HG02623 (cell line): Measurements from ENCODE around the gene NACC2.
"Not testable (repeated sequence)": the region's sequence is repeated elsewhere in the genome, so short reads cannot be mapped to it uniquely, and the experiment has no call there.

Experiments used
- ATAC-seq: cut with Tn5 transposase; IDR thresholded peaks from one replicate; pipeline ENCODE4 v1.9.1; 2021; ENCODE audit warnings: moderate library complexity; ENCODE audit not compliant: unreplicated experiment

Gene NACC2

DNA sequence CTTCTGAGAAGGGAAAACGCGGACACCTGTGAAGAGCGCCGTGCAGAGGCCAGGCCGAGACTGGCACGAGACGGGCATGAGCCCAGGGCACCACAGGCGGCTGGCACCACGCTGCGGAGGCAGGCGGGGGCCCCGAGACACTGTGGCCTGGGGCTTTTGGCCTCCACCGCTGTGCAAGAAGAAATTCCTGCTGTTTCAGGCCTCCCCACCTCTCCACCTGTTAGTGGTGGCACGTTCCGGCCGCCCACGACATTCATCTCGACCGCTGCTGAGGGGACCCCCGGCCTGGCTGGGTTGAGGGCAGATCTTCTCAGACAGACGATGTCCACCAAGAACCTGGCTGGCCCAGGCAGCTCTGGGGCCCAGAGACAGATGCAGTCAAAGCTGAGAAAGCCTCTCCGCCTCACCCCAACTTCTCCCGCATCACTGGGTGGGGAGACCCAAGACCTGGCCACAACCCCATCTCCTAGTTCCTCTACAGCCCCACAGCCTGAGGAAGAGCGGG, 11.5 kb downstream of the NACC2 start:
- ATAC-seq, result no peak

DNA sequence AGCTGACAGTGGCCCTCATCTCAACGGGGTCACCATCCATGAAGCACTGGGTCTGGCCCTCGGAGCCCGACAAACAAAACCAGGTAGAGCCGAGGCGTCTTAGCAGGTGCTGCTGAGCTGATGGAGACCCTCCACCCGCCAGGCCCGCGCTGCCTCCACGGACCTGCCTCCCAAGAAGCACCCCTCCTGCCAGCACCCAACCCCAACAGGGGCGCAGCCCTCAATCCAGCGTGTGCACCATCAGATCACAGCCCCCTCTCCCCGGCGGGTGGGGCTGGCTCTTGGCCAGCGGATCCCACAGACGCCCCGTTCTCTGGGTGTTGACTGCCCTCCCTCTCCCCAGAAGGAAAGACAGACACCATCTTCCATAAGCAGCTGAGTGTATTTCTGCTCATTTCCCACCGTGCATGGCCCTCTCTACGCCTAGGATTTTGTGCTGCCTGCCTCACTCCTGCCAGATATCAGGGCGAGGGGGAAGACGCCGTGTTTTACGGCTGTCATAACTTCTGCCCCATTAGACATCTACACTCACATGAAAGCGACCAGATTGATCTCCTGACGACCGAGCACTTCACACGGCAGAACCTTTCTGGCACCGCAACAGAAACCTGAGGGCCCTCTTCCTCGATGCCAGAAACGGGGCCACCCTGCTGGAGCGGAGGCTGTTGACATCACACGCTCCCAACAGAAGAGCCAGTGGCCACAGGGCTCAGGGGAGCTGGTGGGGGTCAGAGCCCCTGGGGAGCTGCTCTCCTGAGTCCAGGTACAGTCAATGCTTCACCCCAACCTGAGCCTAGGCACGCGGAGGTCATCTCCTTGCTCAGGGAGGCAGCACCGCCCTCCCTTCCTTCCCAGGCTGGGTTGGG, 12.4 kb downstream of the NACC2 start:
- ATAC-seq, result no peak

DNA sequence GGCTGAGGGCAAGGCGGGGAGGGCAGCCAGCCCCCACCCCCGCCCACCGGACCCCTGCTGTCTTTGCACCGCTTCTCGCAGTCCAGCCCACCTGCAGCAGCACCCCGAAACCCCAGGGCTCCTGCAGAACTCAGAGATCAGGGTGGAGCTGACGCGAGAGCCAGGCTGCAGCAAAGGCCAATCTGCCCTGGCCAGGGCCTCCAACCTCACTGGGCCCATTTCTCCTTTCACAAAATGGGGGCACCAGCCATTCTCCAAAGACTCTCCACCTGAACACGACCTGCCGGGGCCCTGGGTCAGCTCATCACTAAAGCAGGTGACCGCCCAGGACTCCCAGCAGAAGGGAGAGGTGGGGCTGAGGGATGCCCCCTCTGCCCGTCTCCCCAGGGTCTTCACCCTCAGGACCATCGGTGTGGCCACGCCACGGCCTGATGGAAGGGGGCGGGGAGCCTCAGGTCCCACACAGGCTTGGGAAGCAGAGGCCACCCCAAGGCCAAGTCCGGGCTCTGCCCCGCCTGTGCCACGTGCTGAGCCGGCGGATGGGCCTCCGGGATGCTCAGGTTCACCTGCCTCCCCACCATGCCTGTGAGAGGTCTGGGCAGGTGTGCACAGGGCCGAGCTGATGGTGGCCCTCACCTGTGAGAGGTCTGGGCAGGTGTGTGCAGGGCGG, 13.1 kb downstream of the NACC2 start:
- no peak for ATAC-seq

DNA sequence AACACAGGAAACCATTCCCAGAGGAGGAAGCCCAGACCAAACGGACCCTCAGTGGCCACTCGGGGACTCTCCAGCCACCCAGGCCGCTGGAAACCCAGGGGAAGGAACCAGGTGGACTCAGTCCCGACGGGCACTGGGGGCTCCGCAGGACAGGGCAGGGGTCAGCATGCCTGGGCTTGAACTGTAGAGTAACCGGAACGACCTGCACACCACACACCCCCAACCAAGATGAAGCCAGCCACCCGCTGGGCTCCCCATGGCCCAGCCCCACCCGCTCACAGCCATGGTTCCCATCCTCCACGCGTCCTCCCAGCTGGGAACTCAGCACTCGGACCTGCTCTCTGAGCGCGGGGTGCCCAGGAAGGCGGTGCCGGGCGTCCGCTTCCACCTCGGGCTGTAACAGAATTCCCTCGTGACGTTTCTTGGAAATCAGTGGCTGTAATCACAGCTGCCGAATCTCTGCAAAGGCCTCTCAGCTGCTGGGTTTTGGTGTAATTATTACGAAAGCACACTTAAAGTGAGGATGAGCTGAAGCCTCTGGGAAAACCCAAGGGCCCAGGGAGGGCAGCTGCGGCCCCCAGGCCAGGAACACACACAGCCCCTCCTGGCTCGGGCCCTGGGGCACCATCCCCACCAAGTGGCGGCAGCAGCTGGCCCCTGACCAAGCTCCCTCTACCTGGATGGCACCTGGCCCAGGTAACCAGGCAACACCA, 13.8 kb downstream of the NACC2 start:
- ATAC-seq, result no peak

DNA sequence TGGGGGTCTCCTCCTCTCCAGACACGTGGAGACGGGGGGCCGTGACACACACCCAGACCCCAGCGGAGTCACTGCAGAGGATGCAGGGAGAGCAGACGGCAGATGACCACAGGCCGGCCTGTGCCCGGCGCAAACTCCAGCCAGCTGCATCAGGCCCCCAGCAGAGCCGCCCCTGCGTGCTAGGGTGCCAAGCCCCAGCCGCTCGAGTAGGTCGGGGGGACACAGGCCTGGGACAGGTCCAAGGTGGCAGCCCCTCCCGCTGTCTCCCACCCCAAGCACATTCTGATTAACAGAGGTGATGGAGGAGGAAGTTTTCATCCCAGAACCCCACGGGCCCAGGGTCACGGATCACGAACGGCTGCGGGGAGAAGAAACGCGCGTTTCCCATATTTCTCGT, 14.4 kb downstream of the NACC2 start:
- ATAC-seq, result no peak

DNA sequence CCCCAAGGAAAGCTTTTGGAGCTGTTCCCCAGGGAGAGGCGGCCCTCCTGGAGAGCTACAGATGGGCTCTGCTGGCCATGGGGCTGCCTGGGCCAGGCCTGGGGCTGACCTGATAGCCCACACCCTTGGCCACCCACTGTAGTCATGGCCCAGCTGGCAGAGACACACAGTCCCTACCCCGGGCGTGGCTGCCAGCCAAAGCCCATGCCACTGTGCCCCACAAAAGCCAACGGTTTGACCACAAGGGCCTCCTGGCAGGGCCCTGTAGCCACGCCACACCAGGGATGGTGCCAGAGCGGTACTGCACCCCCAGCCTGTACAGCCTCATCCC, 15.2 kb downstream of the NACC2 start:
- no peak for ATAC-seq

DNA sequence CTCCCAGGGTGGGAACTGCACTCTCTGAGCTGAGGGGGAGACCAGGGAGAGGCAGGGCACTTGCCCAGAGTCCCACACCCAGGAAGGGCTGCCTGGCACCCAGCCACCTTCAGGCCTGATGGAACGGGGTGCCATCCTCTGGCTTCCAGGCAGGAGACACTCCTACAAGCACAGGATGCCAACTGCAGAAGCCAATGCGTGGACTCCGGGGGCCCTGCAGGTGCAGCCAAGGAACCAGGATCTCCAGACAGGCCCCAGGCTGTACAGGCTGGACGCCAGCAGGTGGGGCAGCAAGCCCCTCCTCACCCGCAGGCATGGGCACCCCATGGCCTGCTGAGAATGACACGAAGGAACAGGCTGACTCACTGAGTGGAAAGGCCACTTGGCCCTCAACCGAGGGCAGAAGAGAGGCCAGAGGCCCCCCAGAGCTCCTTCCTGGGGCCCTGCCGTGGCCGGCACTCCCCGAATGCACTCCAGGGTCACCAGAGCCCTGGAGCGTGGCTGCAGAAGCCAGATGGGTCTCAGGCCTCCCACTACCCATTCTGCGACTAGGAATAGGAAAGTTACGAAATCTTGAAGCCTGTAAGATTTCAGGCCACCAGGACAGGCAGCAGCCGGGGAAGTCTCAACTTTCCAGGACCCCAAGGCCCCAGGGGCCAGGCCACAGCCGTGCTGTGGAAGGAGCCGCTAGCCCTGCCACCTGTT, 15.7 kb downstream of the NACC2 start:
- ATAC-seq, result no peak

DNA sequence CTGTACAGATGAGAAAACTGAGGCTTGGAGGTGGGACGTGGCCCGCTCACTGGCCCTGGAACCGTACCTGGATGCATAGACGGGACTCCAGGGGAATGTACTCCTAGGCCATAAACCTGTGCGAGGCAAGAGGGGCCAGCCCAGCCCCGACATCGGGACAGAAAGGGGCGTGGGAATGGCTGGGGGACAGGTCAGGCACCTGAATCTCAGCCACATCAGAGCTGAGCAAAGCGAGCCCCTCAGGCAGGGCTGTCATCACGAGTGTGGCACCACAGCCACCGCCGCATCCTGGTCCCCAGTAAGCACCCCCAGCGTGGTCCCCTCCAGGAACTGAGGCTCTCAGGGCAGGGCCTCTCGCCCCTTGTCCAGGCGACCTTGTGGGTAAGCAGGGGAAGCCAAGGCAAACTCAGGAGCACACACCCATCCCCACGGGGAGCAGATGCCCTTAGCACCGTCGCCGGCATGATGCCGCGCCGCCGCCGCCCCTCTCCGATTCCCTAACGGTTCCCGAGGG, 16.5 kb downstream of the NACC2 start:
- no peak for ATAC-seq

DNA sequence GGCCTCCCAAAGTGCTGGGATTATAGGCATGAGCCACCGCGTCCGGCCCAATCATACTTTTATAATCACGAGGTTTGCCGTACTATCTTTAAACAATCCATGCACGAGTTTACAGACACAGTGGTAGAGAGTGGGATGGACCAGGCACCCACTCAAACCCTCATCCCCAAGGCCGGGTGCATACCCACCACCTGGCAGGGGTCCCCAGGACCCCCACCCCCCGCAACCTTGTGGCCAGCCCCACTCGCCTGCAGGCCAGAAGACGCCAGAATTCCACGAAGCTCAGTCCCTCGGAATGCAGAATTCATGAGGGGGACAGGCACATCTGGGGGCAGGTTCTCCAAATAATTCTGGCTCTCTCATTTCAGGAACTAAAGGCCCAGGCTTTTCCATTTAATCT, 17.1 kb downstream of the NACC2 start:
- ATAC-seq, result no peak

DNA sequence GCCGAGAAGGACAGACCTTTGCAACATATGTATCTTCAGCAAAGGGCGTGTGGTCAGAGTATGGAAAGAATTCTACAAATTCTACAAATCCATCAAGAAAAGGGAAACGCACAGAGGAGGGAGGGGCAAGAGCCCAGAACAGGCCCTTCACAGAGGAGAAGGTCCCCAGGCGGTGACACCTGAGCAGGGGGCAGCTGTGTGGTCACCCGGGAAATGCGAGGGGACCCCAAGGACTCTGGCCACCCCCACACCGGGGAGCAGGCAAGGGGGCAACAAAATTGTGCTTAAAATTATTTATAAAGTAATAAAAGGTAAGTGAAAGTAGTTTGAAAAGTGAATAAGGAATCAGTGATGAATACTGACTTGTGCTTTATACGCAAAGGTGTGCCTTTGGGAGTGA, 17.6 kb downstream of the NACC2 start:
- no peak for ATAC-seq

DNA sequence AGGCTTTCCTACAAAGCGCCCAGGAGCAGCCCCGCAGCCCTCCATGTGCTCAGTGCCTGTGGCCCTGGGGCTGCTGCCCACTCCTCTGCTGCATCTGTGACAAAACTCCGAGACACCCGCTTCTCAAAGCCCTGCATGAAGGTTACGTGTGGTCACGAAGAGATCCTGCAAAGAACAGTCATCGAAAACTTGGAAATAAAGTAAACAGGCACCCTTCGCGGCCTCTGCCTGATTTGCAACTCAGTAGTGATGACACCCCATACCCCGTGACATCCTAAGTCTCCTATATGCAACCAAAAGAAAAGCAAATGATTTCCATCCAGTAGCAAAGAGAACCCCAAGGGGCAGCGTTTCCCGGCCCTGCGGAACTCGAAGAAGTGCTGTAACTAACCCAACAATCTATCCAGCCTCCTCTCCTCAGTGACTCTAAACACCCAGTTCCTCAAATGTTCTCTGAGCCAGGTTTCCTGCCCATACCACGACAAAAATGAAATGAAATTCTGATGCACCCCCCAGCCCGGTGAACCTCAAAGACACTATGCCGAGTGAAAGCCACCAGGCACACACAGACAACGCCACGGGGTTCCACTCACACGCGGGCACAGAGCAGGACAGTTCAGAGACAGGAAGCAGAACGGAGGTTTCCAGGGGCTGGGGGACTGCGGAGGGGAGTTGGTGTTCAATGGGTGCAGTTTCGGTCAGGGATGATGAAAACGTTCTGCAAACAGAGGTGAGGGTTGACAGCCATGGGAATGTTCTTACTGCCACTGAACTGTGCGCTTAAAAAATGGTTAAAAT, 19.0 kb downstream of the NACC2 start:
- no peak for ATAC-seq

DNA sequence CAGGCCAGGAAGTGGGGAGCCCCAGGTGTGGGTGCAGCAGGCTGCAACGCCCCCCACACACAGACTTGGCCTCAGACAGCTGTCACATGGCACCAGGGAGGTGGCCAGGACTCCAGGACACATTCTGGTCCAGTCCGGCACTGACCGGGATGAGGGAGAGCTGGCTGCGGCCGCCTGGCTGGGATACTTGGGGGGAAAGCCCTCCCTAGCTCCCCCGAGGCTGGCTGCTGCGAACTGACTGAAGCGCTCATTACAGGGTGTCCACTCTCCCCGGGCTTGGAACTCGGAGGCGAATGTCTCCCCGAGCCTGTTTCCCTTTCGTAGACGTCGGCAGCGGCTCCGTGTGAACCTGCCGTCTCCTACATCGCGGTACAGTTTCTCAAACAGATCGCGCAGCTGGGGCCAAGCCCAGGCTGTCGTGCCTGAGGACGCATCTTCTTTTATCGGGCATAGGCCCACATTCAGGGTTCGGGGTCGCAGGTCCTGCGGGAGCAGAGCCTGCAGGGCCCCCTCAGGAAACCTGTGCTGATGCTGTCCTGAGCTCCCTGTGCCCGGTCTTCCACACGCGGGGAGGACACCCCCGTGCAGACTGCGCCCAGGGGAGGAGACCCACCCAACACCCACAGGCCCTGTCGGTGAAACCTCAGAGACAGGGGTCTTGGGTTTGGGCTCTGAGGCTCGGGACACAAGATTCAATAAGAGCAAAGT, 19.8 kb downstream of the NACC2 start:
- no peak for ATAC-seq

DNA sequence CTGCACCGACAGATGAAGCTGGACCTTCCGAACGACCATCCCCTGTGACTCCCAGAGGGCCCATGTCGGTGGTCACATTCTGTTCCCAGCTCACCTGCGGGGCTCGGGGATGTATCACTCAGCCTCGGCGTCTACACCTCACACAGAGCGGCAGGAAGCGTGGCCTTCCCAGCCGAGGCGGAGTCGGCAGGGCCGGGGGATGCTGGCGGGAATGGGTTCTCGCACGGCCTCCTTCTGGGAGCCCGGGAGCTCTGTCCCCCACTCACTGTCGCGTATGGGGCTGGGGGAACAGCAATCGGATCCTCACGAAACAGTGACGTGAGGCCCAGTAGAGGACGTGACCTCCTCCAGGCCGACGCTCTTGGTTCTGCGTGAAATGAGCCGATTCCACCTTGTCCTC, 20.4 kb downstream of the NACC2 start:
- ATAC-seq, result no peak

DNA sequence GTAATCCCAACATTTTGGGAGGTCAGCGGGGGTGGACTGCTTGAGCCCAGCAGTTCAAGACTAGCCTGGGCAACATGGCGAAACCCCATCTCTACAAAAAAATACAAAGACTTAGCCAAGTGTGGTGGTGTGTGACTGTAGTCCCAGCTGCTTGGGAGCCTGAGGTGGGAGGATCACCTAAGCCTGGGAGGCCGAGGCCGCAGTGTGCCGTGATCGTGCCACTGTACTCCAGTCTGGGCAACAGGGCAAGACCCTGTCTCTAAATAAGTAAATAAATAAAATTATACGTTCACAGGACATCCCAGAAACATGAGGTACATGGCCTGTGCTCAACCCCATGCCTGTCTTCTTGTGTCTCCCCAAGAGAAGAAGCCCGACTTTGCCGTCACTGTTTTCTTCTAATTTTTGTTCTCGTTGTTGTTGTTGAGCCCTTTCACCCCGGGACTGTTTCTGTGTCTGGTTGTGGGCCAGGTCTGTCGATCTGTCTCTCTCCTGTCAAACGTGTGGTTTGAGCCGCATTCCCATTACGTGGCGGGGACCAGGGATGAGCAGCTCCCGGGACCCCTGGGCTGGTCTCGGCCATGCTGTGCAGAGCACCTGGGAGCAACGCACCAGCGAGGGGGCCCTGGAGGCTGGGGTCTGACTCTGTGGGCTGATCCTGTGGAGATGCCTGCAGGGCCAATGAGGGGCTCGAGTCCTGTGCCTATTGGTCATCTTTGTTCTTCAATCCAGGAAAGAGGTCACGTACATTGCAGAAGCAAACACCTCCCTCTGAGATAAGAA, 32.2 kb downstream of the NACC2 start:
- no peak for ATAC-seq

DNA sequence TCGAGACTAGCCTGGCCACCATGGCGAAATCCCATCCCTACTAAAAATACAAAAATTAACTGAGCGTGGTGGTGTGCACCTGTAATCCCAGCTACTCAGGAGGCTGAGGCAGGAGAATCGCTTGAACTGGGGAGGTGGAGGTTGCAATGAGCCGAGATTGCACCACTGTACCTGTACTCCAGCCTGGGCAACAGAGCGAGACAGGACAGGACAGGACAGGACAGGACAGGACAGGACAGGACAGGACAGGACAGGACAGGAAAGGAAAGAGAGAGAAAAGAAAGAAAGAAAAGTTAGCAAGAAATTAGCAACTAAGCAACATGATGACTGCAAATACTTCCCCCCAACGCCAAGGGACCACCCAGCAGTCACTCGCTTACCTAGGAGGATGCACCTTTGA, 33.2 kb downstream of the NACC2 start:
- not testable (repeated sequence) for ATAC-seq

DNA sequence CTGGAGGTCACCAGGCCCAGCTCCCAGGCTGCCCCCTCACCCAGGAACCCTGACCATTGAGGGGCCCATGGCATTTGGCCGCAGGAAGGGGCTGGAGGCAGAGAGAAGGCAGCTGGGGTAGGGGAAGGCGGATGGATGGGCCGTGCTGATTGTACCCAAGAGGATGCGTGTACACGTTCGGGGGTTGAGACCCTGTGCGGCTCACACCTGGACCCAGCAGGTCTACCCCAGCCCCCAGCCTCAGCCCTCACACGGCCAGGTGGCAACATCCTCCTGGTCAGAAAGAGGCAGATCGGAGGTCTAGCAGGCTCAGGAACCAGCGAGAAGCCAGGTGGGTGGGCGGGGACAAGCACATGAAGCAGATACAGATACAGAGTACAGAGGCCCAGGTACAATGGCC, 33.7 kb downstream of the NACC2 start:
- no peak for ATAC-seq

DNA sequence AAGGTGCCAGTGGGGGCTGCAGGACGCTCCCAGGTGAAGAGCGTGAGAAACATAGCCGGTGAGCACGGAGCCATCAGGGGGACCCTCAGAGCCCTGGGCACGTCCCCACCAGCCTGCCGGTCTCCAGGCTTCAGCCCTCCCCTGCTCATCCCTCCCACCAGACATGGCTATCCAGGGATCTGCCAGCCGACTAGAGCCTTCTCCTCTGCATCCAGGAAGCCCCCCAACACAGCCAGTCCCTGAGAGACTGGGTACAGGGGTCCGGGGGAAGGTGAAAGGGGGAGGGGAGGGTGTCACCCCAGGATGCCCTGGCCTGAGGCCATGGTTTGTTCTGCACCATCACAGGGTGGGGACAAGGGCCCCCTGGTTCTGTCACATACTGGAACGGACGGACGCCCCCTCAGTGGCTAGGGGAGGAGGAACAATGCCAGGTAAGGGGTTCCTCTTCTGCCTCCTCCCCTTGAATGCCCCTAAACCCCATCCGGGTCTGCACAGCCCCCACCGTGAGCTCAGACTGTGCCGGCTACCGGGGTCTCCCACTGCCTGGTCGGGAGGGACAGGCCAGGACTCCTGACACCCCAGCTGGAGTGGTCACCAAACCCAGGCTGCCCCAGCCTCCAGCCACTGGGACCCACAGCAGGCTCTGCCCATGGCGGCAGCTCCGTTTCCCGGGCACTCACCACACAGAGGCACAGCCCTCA, 34.3 kb downstream of the NACC2 start:
- no peak for ATAC-seq
